Ovary (tissue), 3 donors: ENCODE results near the gene CDK19.

ENCODE experiments used
- EP300 ChIP-seq: sonication (generic); formaldehyde crosslinking; IDR thresholded peaks from one replicate; pipeline ENCODE4 v1.6.1; 2017; ENCODE audit warnings: antibody characterized with exemption
- POLR2A ChIP-seq: fragments of 450-650 bp; IDR thresholded peaks from one replicate; pipeline ENCODE4 v1.6.1; 2017; ENCODE audit warnings: antibody characterized with exemption, mild to moderate bottlenecking, moderate library complexity
- TF ChIP-seq, protein P1 (sequence below), 3 donors: fragments of 450-650 bp in 2 of 3; fragments of 200-600 bp in 1 of 3; IDR thresholded peaks; one replicate each; pipeline versions ENCODE4 v1.5.1 to v1.8.0; 2016 to 2022; ENCODE audit warnings: antibody characterized with exemption in 3 of 3, mild to moderate bottlenecking in 1 of 3
- donor health status: DM: no; HTN: no; CAD: no.

DNA sequence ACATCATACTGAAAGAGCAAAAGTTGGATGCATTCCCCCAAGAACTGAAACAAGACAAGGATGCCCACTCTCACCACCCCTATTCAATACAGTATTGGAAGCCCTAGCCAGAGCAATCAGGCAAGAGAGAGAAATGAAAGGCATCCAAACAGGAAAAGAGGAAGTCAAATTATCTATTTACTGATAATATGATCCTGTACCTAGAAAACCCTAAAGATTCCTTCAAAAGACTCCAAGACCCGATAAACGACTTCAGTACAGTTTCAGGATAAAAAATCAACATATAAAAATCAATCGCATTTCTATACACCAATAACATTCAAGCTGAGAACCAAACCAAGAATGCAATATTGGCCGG, 14.5 kb downstream of the CDK19 start:
- TF ChIP-seq, protein P1, sequence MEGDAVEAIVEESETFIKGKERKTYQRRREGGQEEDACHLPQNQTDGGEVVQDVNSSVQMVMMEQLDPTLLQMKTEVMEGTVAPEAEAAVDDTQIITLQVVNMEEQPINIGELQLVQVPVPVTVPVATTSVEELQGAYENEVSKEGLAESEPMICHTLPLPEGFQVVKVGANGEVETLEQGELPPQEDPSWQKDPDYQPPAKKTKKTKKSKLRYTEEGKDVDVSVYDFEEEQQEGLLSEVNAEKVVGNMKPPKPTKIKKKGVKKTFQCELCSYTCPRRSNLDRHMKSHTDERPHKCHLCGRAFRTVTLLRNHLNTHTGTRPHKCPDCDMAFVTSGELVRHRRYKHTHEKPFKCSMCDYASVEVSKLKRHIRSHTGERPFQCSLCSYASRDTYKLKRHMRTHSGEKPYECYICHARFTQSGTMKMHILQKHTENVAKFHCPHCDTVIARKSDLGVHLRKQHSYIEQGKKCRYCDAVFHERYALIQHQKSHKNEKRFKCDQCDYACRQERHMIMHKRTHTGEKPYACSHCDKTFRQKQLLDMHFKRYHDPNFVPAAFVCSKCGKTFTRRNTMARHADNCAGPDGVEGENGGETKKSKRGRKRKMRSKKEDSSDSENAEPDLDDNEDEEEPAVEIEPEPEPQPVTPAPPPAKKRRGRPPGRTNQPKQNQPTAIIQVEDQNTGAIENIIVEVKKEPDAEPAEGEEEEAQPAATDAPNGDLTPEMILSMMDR (IDR thresholded peaks at IDR 0.05) = no peak
- TF ChIP-seq EP300 = no peak
- TF ChIP-seq POLR2A = no peak
